ENCODE measurements around the gene ANKS3.

- TF ChIP-seq CTCF (conservative IDR thresholded peaks at IDR 0.05) (no peak), EZH2 (IDR thresholded peaks at IDR 0.05; ENCODE audit: low read depth) (no peak)
Observed at GRCh38 chr16:4651827-4652226, 82.2 kb downstream of the ANKS3 start.
